ENCODE results near the gene TMUB1.

GRCh38 chr7:151113344-151114150 lies 30.3 kb upstream of the TMUB1 start:
- TF ChIP-seq CTCF (conservative IDR thresholded peaks at IDR 0.05; ENCODE audit: low read length) = no peak
- no peak for TF ChIP-seq EZH2phosphoT487 (IDR thresholded peaks at IDR 0.05; ENCODE audit: borderline replicate concordance, low read depth, low read length)

Measured in OCI-LY7 (cell line).